Fibroblast of lung (primary cell): ENCODE results near the gene DEDD2.

Source experiments
- CTCF ChIP-seq, 2 donors: IDR thresholded peaks in 1 of 2; conservative IDR thresholded peaks in 1 of 2; 1 replicate in 1 of 2; 2 replicates in 1 of 2; pipeline ENCODE4 v1.5.1; 2011 to 2012; ENCODE audit warnings: low read length in 2 of 2, control low read depth in 1 of 2, inconsistent platforms in 1 of 2, low read depth in 1 of 2, mild to moderate bottlenecking in 1 of 2
- EZH2 ChIP-seq: IDR thresholded peaks from 2 replicates; pipeline ENCODE4 v1.5.1; 2012; ENCODE audit warnings: low read length, control low read depth, mild to moderate bottlenecking; ENCODE audit errors: missing control alignments

GRCh38 chr19:42233678-42234292, 16.3 kb upstream of the DEDD2 start:
- no peak for TF ChIP-seq CTCF (conservative IDR thresholded peaks at IDR 0.05 in 1 of 2, IDR thresholded peaks at IDR 0.05 in 1 of 2; ENCODE audit: low read depth in 1 of 2, low read length in 2 of 2)
- no peak for TF ChIP-seq EZH2
